KOPT-K1 (cell line): ENCODE data around the gene OR2J1.
"Not testable (repeated sequence)": the region's sequence is repeated elsewhere in the genome, so short reads cannot be mapped to it uniquely, and the experiment has no call there.

Source experiments
- H3K27ac ChIP-seq: fragments of 200-600 bp; sonication (generic); 2 replicates; pipeline ENCODE4 v1.5.1; 2016; ENCODE audit warnings: antibody characterized with exemption, mild to moderate bottlenecking, low read depth, low read length; ENCODE audit not compliant: poor library complexity, severe bottlenecking
- H3K36me3 ChIP-seq: fragments of 200-600 bp; sonication (generic); 2 replicates; pipeline ENCODE4 v1.5.1; 2017; ENCODE audit warnings: antibody characterized with exemption, mild to moderate bottlenecking, low read length, moderate library complexity; ENCODE audit not compliant: insufficient read depth
- H3K9me3 ChIP-seq: fragments of 200-600 bp; sonication (generic); 2 replicates; pipeline ENCODE4 v1.5.1; 2017; ENCODE audit warnings: antibody characterized with exemption, low read length, mild to moderate bottlenecking; ENCODE audit not compliant: insufficient read depth, poor library complexity, severe bottlenecking

Gene OR2J1

DNA sequence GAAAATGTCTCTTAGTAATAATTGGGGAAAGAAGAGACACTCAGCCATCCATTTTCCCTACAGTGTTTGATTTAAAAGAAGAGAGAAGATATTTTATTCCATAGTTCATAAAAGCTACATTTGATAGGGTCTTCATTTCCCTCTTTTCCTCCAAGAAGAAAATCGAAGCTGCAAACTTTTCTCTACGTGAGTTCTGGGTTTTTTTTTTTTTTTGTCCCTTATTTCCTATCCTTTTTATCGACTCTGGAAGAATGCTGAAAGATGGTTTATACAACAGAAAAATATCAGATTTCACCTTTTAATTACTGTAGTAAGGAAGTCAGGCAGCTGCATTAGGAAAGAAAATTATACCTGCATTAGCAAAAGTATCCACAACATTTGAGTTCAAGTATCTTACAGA lies at the start of gene OR2J1:
Gene OR2J1, plus strand, starts transcription at position 301 of the 400 bp plus-strand sequence. CDS start 1,453 bp downstream, outside the sequence.
- Histone ChIP-seq H3K9me3 (no peaks in the 10 kb centered on the region), H3K27ac (no peak within 1 kb of the TSS), H3K36me3 (no peaks in the 10 kb centered on the region)

- Histone ChIP-seq H3K27ac (no peak overlapping the region), H3K9me3 (no peaks in the 10 kb centered on the region)
Observed at GRCh38 chr6:29051680-29052079, 47.6 kb upstream of the OR2J1 start.

DNA sequence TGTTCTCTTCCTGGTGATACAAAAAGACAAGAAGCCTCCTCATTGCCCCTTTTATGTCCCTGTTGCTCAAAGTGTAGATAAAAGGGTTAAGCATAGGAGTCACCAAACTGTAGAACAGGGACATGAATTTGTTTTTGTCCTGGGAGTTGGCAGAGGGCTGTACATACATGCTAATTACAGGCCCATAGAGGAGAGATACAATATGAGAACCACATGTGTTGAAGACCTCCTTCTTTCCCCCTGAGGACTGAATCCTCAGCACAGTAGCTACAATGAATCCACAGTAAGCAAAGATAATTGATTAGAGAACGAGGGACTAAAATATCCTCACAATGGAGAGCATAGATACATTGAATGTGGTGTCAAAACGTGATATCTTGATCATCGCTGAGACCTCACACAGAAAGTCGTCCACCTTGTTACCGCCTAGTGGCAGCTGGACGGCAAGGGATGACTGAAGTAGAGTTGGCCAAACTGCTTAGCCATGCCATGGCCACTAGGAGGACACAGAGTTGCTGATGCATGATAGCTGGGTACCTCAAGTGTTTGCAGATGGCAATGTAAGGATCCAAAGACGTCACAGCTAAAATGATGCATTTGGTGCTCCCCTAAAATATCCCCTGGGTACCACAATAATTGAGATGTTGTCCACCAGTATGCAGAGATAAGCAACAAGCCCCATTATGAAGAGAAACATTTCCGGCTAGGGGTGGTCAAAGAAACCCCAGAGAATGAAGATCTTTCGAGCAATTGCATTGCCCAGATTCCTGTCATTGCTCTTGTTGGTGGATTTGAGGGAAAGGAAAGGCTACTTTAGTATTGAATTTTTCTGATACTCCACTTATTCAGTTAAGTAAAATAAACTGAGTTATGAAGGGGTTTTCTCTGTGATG lies 27.2 kb upstream of the OR2J1 start:
- no peaks in the 10 kb centered on the region for H3K9me3 ChIP-seq
- H3K36me3 ChIP-seq: no peaks in the 10 kb centered on the region
- no peak overlapping the region for H3K27ac ChIP-seq

More at GRCh38 chr6:29051680-29052079, 47.6 kb upstream of the OR2J1 start:
- no peaks in the 10 kb centered on the region for H3K36me3 ChIP-seq

DNA sequence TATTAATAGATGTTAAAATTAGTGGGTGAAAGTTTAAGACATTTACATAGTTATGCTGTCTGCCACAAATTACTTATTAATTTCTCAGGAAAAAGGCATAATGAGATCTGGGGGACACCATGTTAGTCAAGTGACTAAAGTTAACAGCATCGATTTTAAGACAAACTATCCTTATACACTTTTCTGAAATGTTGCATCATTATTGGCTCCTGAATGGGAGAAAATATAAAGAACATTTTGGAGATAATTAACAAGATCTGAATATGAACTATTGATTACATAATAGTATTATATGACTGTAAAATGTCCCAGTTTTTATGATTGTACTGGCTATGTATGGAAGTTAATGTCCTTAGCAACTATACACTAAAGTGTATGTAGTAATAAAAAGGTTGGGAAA lies 20.1 kb upstream of the OR2J1 start:
- H3K9me3 ChIP-seq: no peaks in the 10 kb centered on the region
- H3K36me3 ChIP-seq: no peaks in the 10 kb centered on the region
- no peak overlapping the region for H3K27ac ChIP-seq

GRCh38 chr6:29081312-29081711 lies 18.0 kb upstream of the OR2J1 start:
- Histone ChIP-seq H3K9me3 (no peaks in the 10 kb centered on the region), H3K36me3 (no peaks in the 10 kb centered on the region), H3K27ac (no peak overlapping the region)

- H3K9me3 ChIP-seq: no peaks in the 10 kb centered on the region
Observed at GRCh38 chr6:29082457-29082856, 16.8 kb upstream of the OR2J1 start.

GRCh38 chr6:29087213-29087612 lies 12.1 kb upstream of the OR2J1 start, which contains the start of gene OR2B3:
Gene OR2B3 (minus strand): TSS chr6:29087313. CDS start chr6:29087248, 65 bp downstream.
- H3K36me3 ChIP-seq: no peaks in the 10 kb centered on the region
- no peak within 1 kb of the TSS for H3K27ac ChIP-seq
- no peaks in the 10 kb centered on the region for H3K9me3 ChIP-seq

More at GRCh38 chr6:29082457-29082856, 16.8 kb upstream of the OR2J1 start:
- H3K36me3 ChIP-seq: no peaks in the 10 kb centered on the region
- H3K27ac ChIP-seq: no peak overlapping the region

GRCh38 chr6:29092957-29093356 lies 6.3 kb upstream of the OR2J1 start:
- H3K27ac ChIP-seq: no peak overlapping the region

DNA sequence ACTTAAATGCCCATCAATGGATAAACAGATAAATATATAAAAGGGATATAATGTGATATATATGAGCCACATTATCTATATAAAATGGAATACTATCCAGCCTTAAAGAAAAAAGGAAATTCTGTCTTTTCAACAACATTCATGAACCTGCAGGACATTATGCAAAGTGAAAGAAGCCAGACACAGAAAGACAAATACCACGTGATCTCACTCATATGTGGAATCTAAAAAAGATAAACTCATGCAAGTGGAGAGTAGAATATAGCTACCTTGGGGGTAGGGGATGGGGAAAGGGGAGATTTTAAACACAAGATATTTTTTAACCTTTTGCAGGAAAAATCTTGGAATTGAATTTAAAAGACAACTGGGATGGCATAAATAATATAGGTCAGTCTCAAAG lies 1.5 kb upstream of the OR2J1 start:
- Histone ChIP-seq H3K36me3 (no peaks in the 10 kb centered on the region), H3K9me3 (no peaks in the 10 kb centered on the region), H3K27ac (no peak overlapping the region)

More at GRCh38 chr6:29092957-29093356, 6.3 kb upstream of the OR2J1 start:
- no peaks in the 10 kb centered on the region for H3K36me3 ChIP-seq
- H3K9me3 ChIP-seq: no peaks in the 10 kb centered on the region

DNA sequence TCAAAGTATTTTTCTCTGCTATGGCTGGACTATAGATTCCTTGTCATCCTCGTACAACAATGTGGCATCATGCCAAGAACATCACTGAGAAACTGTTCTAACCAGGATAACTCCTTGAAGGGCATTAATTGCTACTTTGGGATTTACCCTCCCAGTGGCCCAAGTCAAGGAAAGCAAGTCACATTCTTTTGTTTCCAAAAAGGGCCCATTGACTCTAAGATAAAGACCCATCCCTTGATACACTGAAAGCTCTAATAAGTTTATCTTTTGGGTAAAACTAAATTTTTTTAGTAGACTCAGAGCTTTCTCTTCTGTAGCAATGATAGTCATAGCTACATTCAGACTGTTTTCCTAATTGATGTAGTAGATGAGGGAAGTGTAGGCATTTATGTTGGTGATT lies 8.5 kb downstream of the OR2J1 start, which contains the start of gene OR2J3:
Gene OR2J3, plus strand, starts transcription at position 301 of the 400 bp plus-strand sequence. CDS start 3,833 bp downstream, outside the sequence.
- Histone ChIP-seq H3K36me3 (no peaks in the 10 kb centered on the region), H3K9me3 (no peaks in the 10 kb centered on the region), H3K27ac (no peak within 1 kb of the TSS)

GRCh38 chr6:29112135-29112534 lies 12.8 kb downstream of the OR2J1 start:
- Histone ChIP-seq H3K27ac (no peak overlapping the region), H3K9me3 (no peaks in the 10 kb centered on the region), H3K36me3 (no peaks in the 10 kb centered on the region)

DNA sequence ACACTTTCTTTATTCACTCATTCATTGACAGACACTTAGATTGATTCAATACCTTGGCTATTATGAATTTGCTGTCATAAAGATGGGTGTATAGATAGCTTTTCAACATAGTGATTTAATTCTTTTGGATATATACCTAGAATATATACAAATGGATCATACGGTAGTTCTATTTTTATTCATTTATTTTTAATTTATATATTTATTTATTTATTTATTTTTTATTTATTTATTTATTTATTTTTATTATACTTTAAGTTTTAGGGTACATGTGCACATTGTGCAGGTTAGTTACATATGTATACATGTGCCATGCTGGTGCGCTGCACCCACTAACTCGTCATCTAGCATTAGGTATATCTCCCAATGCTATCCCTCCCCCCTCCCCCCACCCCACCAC lies 15.7 kb downstream of the OR2J1 start:
- H3K36me3 ChIP-seq, H3K9me3 ChIP-seq, H3K27ac ChIP-seq: not testable (repeated sequence)

- no peak overlapping the region for H3K27ac ChIP-seq
- no peaks in the 10 kb centered on the region for H3K9me3 ChIP-seq
- H3K36me3 ChIP-seq: no peaks in the 10 kb centered on the region
Observed at GRCh38 chr6:29129326-29130012, 30.2 kb downstream of the OR2J1 start.

- H3K27ac ChIP-seq: no peak overlapping the region
- H3K36me3 ChIP-seq: no peaks in the 10 kb centered on the region
- H3K9me3 ChIP-seq: no peaks in the 10 kb centered on the region
Observed at GRCh38 chr6:29130644-29131043, 31.4 kb downstream of the OR2J1 start.

GRCh38 chr6:29131691-29132090 lies 32.4 kb downstream of the OR2J1 start:
- H3K9me3 ChIP-seq: no peaks in the 10 kb centered on the region
- H3K27ac ChIP-seq: no peak overlapping the region
- H3K36me3 ChIP-seq: no peaks in the 10 kb centered on the region
